Ovary (tissue), 3 donors: Measurements from ENCODE around the gene MAGEB17.

ENCODE experiments used
- EP300 ChIP-seq: sonication (generic); formaldehyde crosslinking; IDR thresholded peaks from one replicate; pipeline ENCODE4 v1.6.1; 2017; ENCODE audit warnings: antibody characterized with exemption
- TF ChIP-seq, protein P1 (sequence below), 3 donors: fragments of 450-650 bp in 2 of 3; fragments of 200-600 bp in 1 of 3; IDR thresholded peaks; one replicate each; pipeline versions ENCODE4 v1.5.1 to v1.8.0; 2016 to 2022; ENCODE audit warnings: antibody characterized with exemption in 3 of 3, mild to moderate bottlenecking in 1 of 3
- donor health status: DM: no; HTN: no; CAD: no.

DNA sequence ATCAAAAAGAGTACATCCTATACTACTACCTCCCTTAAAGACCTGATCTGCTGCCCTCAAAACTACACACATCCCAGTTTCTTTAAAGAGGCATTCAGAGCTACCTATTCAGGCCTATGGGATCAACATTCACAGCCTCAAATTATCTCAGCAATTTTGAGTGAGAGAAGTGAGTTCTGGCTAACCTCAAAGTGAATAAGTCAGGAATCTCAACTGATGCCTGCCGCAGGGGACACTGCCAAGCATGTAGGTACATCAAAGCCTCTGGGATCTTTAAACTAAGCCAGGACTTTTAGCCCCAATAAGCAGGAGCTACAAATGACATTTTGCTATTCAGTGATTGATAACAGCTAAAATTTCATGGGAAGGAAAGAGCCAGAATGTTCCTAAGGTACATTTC is 32.3 kb upstream of the MAGEB17 start:
- TF ChIP-seq EP300 = no peak
- TF ChIP-seq, protein P1, sequence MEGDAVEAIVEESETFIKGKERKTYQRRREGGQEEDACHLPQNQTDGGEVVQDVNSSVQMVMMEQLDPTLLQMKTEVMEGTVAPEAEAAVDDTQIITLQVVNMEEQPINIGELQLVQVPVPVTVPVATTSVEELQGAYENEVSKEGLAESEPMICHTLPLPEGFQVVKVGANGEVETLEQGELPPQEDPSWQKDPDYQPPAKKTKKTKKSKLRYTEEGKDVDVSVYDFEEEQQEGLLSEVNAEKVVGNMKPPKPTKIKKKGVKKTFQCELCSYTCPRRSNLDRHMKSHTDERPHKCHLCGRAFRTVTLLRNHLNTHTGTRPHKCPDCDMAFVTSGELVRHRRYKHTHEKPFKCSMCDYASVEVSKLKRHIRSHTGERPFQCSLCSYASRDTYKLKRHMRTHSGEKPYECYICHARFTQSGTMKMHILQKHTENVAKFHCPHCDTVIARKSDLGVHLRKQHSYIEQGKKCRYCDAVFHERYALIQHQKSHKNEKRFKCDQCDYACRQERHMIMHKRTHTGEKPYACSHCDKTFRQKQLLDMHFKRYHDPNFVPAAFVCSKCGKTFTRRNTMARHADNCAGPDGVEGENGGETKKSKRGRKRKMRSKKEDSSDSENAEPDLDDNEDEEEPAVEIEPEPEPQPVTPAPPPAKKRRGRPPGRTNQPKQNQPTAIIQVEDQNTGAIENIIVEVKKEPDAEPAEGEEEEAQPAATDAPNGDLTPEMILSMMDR (IDR thresholded peaks at IDR 0.05) = no peak
